Lower leg skin (tissue), 3 donors: ENCODE results near the gene SRRM5.

ENCODE experiments used
- CTCF ChIP-seq, 3 donors: fragments of 450-650 bp; IDR thresholded peaks; one replicate each; pipeline ENCODE4 v1.5.1; 2016; ENCODE audit warnings: antibody characterized with exemption in 3 of 3, mild to moderate bottlenecking in 3 of 3, moderate library complexity in 2 of 3
- POLR2A ChIP-seq, 2 donors: fragments of 450-650 bp; IDR thresholded peaks; one replicate each; pipeline ENCODE4 v1.6.1; 2016 to 2017; ENCODE audit warnings: antibody characterized with exemption in 2 of 2, mild to moderate bottlenecking in 1 of 2, moderate library complexity in 1 of 2

- TF ChIP-seq POLR2A (IDR thresholded peaks at IDR 0.05) (no peak), CTCF (IDR thresholded peaks at IDR 0.05) (no peak)
These were observed 13.2 kb upstream of the SRRM5 start for GRCh38 chr19:43598445-43599240.
